GM12878 (cell line): ENCODE data around the gene FAM151A.

Source experiments
- BCL11A ChIP-seq: IDR thresholded peaks from 2 replicates; pipeline ENCODE4 v1.6.1; 2011; ENCODE audit warnings: low read depth, low read length
- CTCF ChIP-seq, 3 experiments: IDR thresholded peaks in 2 of 3; conservative IDR thresholded peaks in 1 of 3; 2 replicates each; pipeline ENCODE4 v1.5.1; 2011; ENCODE audit warnings: low read depth in 3 of 3, low read length in 3 of 3, mild to moderate bottlenecking in 3 of 3, control low read depth in 2 of 3, moderate library complexity in 2 of 3, inconsistent platforms in 1 of 3, mixed read lengths in 1 of 3; ENCODE audit not compliant: control insufficient read depth in 2 of 3, insufficient read depth in 1 of 3; ENCODE audit errors: extremely low read depth in 1 of 3
- DPF2 ChIP-seq: fragments of 450-650 bp; IDR thresholded peaks from 2 replicates; pipeline ENCODE4 v1.6.1; 2017; ENCODE audit warnings: mild to moderate bottlenecking
- EP300 ChIP-seq, 2 experiments: fragments of 150-350 bp in 1 of 2; IDR thresholded peaks; 2 replicates each; pipeline ENCODE4 v1.6.1; 2011 to 2012; ENCODE audit warnings: low read depth in 2 of 2, low read length in 2 of 2, borderline replicate concordance in 1 of 2, improper control_type of control experiment in 1 of 2, inconsistent platforms in 1 of 2; ENCODE audit not compliant: control insufficient read depth in 1 of 2
- EZH2 ChIP-seq: IDR thresholded peaks from 2 replicates; pipeline ENCODE4 v1.6.1; 2012; ENCODE audit warnings: low read depth, mild to moderate bottlenecking, control low read depth, inconsistent platforms, low read length, borderline replicate concordance; ENCODE audit not compliant: control insufficient read depth
- HCFC1 ChIP-seq: fragments of 150-350 bp; IDR thresholded peaks from 2 replicates; pipeline ENCODE4 v1.6.1; 2014; ENCODE audit warnings: low read length
- HDGF ChIP-seq: fragments of 450-650 bp; IDR thresholded peaks from 2 replicates; pipeline ENCODE4 v1.6.1; 2016; ENCODE audit warnings: antibody characterized with exemption
- JUND ChIP-seq: IDR thresholded peaks from 2 replicates; pipeline ENCODE4 v1.6.1; 2012; ENCODE audit warnings: low read depth, mild to moderate bottlenecking, low read length, improper control_type of control experiment, moderate library complexity
- PML ChIP-seq: IDR thresholded peaks from 2 replicates; pipeline ENCODE4 v1.6.1; 2012; ENCODE audit warnings: low read length, inconsistent platforms
- POLR2A ChIP-seq: IDR thresholded peaks from 2 replicates; pipeline ENCODE4 v1.6.1; 2011; ENCODE audit warnings: low read depth, mild to moderate bottlenecking, low read length
- POLR2AphosphoS5 ChIP-seq: IDR thresholded peaks from 2 replicates; pipeline ENCODE4 v1.6.1; 2011; ENCODE audit warnings: mild to moderate bottlenecking, low read length, inconsistent platforms
- RFX5 ChIP-seq: IDR thresholded peaks from 2 replicates; pipeline ENCODE4 v1.6.1; 2011; ENCODE audit warnings: low read depth, low read length, improper control_type of control experiment
- STAT1 ChIP-seq: fragments of 450-650 bp; conservative IDR thresholded peaks from 2 replicates; pipeline ENCODE4 v1.6.1; 2014; ENCODE audit warnings: antibody characterized with exemption, mild to moderate bottlenecking

- TF ChIP-seq CTCF (IDR thresholded peaks at IDR 0.05 in 2 of 3, conservative IDR thresholded peaks at IDR 0.05 in 1 of 3; ENCODE audit: control insufficient read depth in 2 of 3, extremely low read depth in 1 of 3, insufficient read depth in 1 of 3, low read depth in 3 of 3, low read length in 3 of 3) (no peak), STAT1 (no peak), PML (no peak), POLR2A (no peak), JUND (no peak), RFX5 (no peak), POLR2AphosphoS5 (no peak), EZH2 (no peak), DPF2 (no peak), HDGF (no peak), BCL11A (no peak), EP300 (IDR thresholded peaks at IDR 0.05; ENCODE audit: borderline replicate concordance in 1 of 2, control insufficient read depth in 1 of 2, low read depth in 2 of 2, low read length in 2 of 2) (no peak), HCFC1 (no peak)
Measured at GRCh38 chr1:54645806-54646676, 22.7 kb upstream of the FAM151A start.
